Neural progenitor cell (in vitro differentiated cells): ENCODE measurements around the gene ANKRD6. TPM values are rescaled to one million over a fixed set of nuclear protein-coding genes. Genes with fewer than 3 reads are reported as not detected.

ENCODE experiments used
- DNase-seq: peaks from one replicate; pipeline ENCODE4 v3.0.0-alpha.2; 2016; ENCODE audit warnings: low spot score
- H2AFZ ChIP-seq: fragments of 200-600 bp; sonication (generic); replicated peaks from 2 replicates; pipeline ENCODE4 v1.6.1; 2016; ENCODE audit warnings: antibody characterized with exemption
- H3F3A ChIP-seq: fragments of 200-600 bp; sonication (generic); 2 replicates; pipeline ENCODE4 v1.6.1; 2016; ENCODE audit warnings: antibody characterized with exemption, low read depth
- H3K27ac ChIP-seq: fragments of 200-600 bp; sonication (generic); 2 replicates; pipeline ENCODE4 v1.5.1; 2016; ENCODE audit warnings: mild to moderate bottlenecking
- H3K27me3 ChIP-seq: fragments of 200-600 bp; sonication (generic); 2 replicates; pipeline ENCODE4 v1.6.1; 2016; ENCODE audit warnings: mild to moderate bottlenecking, moderate library complexity
- H3K36me3 ChIP-seq: fragments of 200-600 bp; sonication (generic); 2 replicates; pipeline ENCODE4 v1.5.1; 2016
- H3K4me1 ChIP-seq: fragments of 200-600 bp; sonication (generic); 2 replicates; pipeline ENCODE4 v1.6.1; 2016; ENCODE audit warnings: mixed run types
- H3K4me2 ChIP-seq: fragments of 200-600 bp; sonication (generic); 2 replicates; pipeline ENCODE4 v1.6.1; 2016
- H3K4me3 ChIP-seq: fragments of 200-600 bp; sonication (generic); 2 replicates; pipeline ENCODE4 v1.5.1; 2016
- H3K79me2 ChIP-seq: fragments of 200-600 bp; sonication (generic); 2 replicates; pipeline ENCODE4 v1.6.1; 2016; ENCODE audit warnings: low read depth
- H3K9ac ChIP-seq: fragments of 200-600 bp; sonication (generic); 2 replicates; pipeline ENCODE4 v1.6.1; 2016
- H3K9me3 ChIP-seq: fragments of 200-600 bp; sonication (generic); 2 replicates; pipeline ENCODE4 v1.5.1; 2016; ENCODE audit warnings: low read depth
- H4K20me1 ChIP-seq: fragments of 200-600 bp; sonication (generic); 2 replicates; pipeline ENCODE4 v1.6.1; 2016; ENCODE audit warnings: low read depth
- H3K27ac Mint-ChIP-seq: 3 replicates; pipeline ENCODE4 v1.8.0; 2021; ENCODE audit warnings: mixed read lengths
- H3K27me3 Mint-ChIP-seq: 2 replicates; pipeline ENCODE4 v1.8.0; 2022; ENCODE audit warnings: low read depth, mild to moderate bottlenecking, inconsistent platforms, moderate library complexity, mixed read lengths; ENCODE audit not compliant: insufficient read depth
- H3K36me3 Mint-ChIP-seq: 3 replicates; pipeline ENCODE4 v1.8.0; 2021; ENCODE audit warnings: mixed read lengths
- H3K4me1 Mint-ChIP-seq: 3 replicates; pipeline ENCODE4 v1.8.0; 2021; ENCODE audit warnings: mixed read lengths
- H3K4me3 Mint-ChIP-seq: 3 replicates; pipeline ENCODE4 v1.8.0; 2021; ENCODE audit warnings: mild to moderate bottlenecking, moderate library complexity, mixed read lengths
- H3K9me3 Mint-ChIP-seq: 3 replicates; pipeline ENCODE4 v1.8.0; 2020; ENCODE audit warnings: mixed read lengths
- EZH2 ChIP-seq: fragments of 200-600 bp; sonication (generic); IDR thresholded peaks from 2 replicates; pipeline ENCODE4 v1.6.1; 2017; ENCODE audit warnings: antibody characterized with exemption, mild to moderate bottlenecking, moderate library complexity
- EZH2phosphoT487 ChIP-seq: fragments of 200-600 bp; sonication (generic); IDR thresholded peaks from 2 replicates; pipeline ENCODE4 v1.6.1; 2017; ENCODE audit warnings: antibody characterized with exemption
- total RNA-seq: library from RNA; depleted of rRNA; stranded (reverse); fragments of >200 nt; gene quantifications from 2 replicates; pipeline ENCODE4 v1.2.3, GENCODE V29; 2015; ENCODE audit warnings: low replicate concordance
- TF ChIP-seq, protein P1 (sequence below): fragments of 200-600 bp; sonication (generic); IDR thresholded peaks from 2 replicates; pipeline ENCODE4 v1.5.1; 2017; ENCODE audit warnings: antibody characterized with exemption, mild to moderate bottlenecking

Gene ANKRD6
- total RNA-seq, 1 donor from 2014 or later, result 36.3 TPM

GRCh38 chr6:89642956-89643355 is 210.0 kb downstream of the ANKRD6 start:
- H3K27ac ChIP-seq, result no peak overlapping the region
- peaks cover 4% of the 10 kb centered on the region for H3K27me3 Mint-ChIP-seq
- H3K27ac Mint-ChIP-seq, result no peak overlapping the region
- peaks cover 3% of the 10 kb centered on the region for H3K36me3 ChIP-seq
- peaks cover 19% of the 10 kb centered on the region for H3K36me3 Mint-ChIP-seq
- peaks cover 31% of the 10 kb centered on the region for H3F3A ChIP-seq
- no peak overlapping the region for H3K4me2 ChIP-seq
- H3K27me3 ChIP-seq, result no peaks in the 10 kb centered on the region
- no peak overlapping the region for H3K4me3 ChIP-seq
- H3K9me3 Mint-ChIP-seq, result no peaks in the 10 kb centered on the region
- H3K4me3 Mint-ChIP-seq, result no peak overlapping the region
- H3K9me3 ChIP-seq, result no peaks in the 10 kb centered on the region
- DNase-seq, result no peak
- TF ChIP-seq EZH2phosphoT487 (no peak), EZH2 (no peak)
- TF ChIP-seq, protein P1, sequence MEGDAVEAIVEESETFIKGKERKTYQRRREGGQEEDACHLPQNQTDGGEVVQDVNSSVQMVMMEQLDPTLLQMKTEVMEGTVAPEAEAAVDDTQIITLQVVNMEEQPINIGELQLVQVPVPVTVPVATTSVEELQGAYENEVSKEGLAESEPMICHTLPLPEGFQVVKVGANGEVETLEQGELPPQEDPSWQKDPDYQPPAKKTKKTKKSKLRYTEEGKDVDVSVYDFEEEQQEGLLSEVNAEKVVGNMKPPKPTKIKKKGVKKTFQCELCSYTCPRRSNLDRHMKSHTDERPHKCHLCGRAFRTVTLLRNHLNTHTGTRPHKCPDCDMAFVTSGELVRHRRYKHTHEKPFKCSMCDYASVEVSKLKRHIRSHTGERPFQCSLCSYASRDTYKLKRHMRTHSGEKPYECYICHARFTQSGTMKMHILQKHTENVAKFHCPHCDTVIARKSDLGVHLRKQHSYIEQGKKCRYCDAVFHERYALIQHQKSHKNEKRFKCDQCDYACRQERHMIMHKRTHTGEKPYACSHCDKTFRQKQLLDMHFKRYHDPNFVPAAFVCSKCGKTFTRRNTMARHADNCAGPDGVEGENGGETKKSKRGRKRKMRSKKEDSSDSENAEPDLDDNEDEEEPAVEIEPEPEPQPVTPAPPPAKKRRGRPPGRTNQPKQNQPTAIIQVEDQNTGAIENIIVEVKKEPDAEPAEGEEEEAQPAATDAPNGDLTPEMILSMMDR, result no peak
- H3K9ac ChIP-seq, result no peak overlapping the region
- H4K20me1 ChIP-seq, result peaks cover 23% of the 10 kb centered on the region
- H3K4me1 Mint-ChIP-seq, result peaks cover 25% of the 10 kb centered on the region
- no peak overlapping the region for H2AFZ ChIP-seq
- peaks cover 7% of the 10 kb centered on the region for H3K4me1 ChIP-seq
- H3K79me2 ChIP-seq, result peaks cover 22% of the 10 kb centered on the region

DNA sequence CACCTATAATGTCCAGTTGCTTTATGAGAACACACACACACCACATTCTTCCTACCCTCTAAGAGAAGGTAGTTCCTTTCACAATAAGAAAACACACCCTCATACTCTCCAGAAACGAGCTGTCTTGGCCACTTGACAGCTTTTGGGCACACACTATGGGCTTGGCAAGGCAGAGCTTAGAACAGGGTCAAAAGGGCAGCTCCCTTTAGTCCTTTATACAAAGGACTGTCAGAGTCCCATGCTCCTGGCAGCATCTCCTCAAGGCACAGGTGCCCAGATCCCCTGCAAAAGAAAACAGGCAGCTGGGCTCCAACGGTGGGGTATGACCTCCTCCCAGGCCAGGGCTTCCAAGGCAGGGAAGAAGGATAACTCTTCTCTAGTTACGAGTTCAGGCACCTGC is 210.5 kb downstream of the ANKRD6 start:
- H3K4me3 Mint-ChIP-seq, result no peak overlapping the region
- Histone ChIP-seq H2AFZ (no peak overlapping the region), H3F3A (peaks cover 26% of the 10 kb centered on the region), H3K27ac (no peak overlapping the region), H3K4me3 (no peak overlapping the region), H4K20me1 (peaks cover 21% of the 10 kb centered on the region), H3K27me3 (no peaks in the 10 kb centered on the region), H3K36me3 (peaks cover 3% of the 10 kb centered on the region), H3K4me1 (peaks cover 7% of the 10 kb centered on the region), H3K9me3 (no peaks in the 10 kb centered on the region), H3K79me2 (peaks cover 20% of the 10 kb centered on the region), H3K4me2 (no peak overlapping the region), H3K9ac (no peak overlapping the region)
- H3K36me3 Mint-ChIP-seq, result peaks cover 19% of the 10 kb centered on the region
- H3K9me3 Mint-ChIP-seq, result no peaks in the 10 kb centered on the region
- peaks cover 1% of the 10 kb centered on the region for H3K27me3 Mint-ChIP-seq
- DNase-seq, result peak; percentile 70
- H3K4me1 Mint-ChIP-seq, result peaks cover 22% of the 10 kb centered on the region
- no peak for TF ChIP-seq EZH2phosphoT487
- TF ChIP-seq EZH2, result no peak
- TF ChIP-seq, protein P1, result no peak
- no peak overlapping the region for H3K27ac Mint-ChIP-seq

DNA sequence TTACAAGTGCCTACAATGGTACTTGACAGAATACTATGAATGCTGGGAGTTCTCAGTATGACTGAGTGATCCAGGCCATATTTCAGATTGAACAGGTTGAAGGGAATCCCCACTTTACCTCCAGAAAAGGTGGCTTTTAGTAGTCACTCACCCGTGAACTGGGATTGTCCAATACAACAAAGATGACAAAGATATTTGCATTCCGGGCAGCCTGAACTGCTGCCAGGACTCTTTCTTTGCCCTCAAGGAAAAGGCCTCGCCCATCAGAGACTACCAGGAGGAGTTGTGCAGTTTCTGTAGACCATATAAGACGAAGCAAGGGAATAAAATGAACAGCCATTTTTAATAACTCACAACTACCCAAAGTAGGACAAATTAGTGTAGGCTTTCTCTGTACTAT is 211.9 kb downstream of the ANKRD6 start:
- no peak for DNase-seq
- Mint-ChIP-seq H3K9me3 (no peaks in the 10 kb centered on the region), H3K27me3 (no peaks in the 10 kb centered on the region), H3K27ac (peak overlapping the region; percentile 43), H3K4me1 (peaks cover 14% of the 10 kb centered on the region), H3K36me3 (peaks cover 19% of the 10 kb centered on the region), H3K4me3 (no peak overlapping the region)
- Histone ChIP-seq H3K4me3 (no peak overlapping the region), H3K4me2 (no peak overlapping the region), H4K20me1 (peaks cover 21% of the 10 kb centered on the region), H3K79me2 (peaks cover 10% of the 10 kb centered on the region), H3K36me3 (peaks cover 11% of the 10 kb centered on the region), H3K9ac (no peak overlapping the region), H3K4me1 (no peaks in the 10 kb centered on the region), H2AFZ (no peak overlapping the region), H3K9me3 (no peaks in the 10 kb centered on the region), H3F3A (peaks cover 13% of the 10 kb centered on the region), H3K27ac (no peak overlapping the region), H3K27me3 (no peaks in the 10 kb centered on the region)
- TF ChIP-seq, protein P1, result no peak
- TF ChIP-seq EZH2phosphoT487 (no peak), EZH2 (no peak)
